ENCODE measurements around the gene ARGLU1.

ARGLU1 gene

DNA sequence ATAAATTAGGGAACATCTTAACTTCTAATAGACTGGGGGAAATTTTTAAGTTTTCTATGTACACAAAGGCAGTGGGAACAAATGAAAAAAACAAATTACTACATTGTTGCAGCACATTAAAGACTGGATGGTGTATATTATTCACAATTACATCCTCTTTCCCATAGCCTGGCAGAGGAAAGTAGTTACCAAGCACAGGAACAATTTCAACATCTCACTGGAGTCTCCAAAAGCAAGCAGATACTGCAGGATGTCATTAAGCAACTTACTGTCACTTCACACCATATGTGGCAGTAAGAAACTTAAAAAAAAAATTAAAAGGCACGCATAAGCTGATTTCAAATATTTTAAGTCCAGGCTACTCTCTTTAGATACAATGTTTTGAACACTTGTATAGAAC is 26.1 kb downstream of the ARGLU1 start:
- DNase-seq (ENCODE audit: low read depth in 2 of 2), result no peak

GRCh38 chr13:106540613-106541012 is 27.3 kb downstream of the ARGLU1 start:
- no peak for DNase-seq (ENCODE audit: low read depth in 2 of 2)

- DNase-seq (ENCODE audit: low read depth in 2 of 2), result no peak
Measured at GRCh38 chr13:106537521-106537920, 30.4 kb downstream of the ARGLU1 start.

GRCh38 chr13:106536244-106537034 is 31.5 kb downstream of the ARGLU1 start:
- DNase-seq (ENCODE audit: low read depth in 2 of 2), result peak; percentile 68 to 92

GRCh38 chr13:106535552-106536243 is 32.2 kb downstream of the ARGLU1 start, which contains the start of gene EFNB2:
Gene EFNB2, minus strand, starts transcription at chr13:106535662. Its CDS starts 698 bp downstream, at chr13:106534964.
- DNase-seq (ENCODE audit: low read depth in 2 of 2), result peak; percentile 67 to 70

- no peak for DNase-seq (ENCODE audit: low read depth in 2 of 2)
Measured at GRCh38 chr13:106534639-106535551, 33.0 kb downstream of the ARGLU1 start.

DNA sequence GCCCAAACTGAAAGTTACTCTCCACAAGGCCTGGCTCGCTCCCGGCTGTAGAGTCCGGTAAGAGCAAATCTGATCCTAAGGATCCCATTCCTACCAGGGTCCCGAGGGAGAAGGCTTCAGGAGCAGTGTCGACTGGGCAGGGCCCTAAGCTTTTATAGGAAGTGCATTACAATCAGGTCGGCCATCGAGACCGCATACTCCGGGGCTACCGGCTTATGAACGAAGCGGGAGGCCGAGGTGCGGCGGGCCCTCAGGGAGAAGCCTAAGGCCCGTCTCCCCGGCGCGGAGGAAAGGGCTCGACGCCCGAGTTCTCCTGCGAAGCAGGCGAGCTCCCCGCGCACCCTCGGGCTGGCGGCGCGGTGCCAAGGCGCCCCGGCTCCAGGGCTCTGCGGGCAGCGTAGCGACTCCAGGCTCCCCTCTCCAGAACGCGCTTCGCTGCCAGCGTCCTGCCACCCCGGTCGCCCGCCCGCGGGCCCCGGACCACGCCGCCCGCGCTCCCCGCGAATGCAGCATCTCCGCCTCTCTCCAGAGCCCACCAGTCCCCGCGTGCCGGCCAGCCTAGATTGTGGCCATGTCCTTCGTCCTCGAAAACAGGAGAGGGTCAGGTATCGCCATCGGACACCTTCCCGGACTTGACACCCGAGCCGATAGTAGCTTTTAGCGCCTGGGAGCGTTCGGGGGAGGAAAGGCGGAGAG is 33.8 kb downstream of the ARGLU1 start:
- no peak for DNase-seq (ENCODE audit: low read depth in 2 of 2)

GRCh38 chr13:106533101-106533942 is 34.6 kb downstream of the ARGLU1 start:
- no peak for DNase-seq (ENCODE audit: low read depth in 2 of 2)

DNA sequence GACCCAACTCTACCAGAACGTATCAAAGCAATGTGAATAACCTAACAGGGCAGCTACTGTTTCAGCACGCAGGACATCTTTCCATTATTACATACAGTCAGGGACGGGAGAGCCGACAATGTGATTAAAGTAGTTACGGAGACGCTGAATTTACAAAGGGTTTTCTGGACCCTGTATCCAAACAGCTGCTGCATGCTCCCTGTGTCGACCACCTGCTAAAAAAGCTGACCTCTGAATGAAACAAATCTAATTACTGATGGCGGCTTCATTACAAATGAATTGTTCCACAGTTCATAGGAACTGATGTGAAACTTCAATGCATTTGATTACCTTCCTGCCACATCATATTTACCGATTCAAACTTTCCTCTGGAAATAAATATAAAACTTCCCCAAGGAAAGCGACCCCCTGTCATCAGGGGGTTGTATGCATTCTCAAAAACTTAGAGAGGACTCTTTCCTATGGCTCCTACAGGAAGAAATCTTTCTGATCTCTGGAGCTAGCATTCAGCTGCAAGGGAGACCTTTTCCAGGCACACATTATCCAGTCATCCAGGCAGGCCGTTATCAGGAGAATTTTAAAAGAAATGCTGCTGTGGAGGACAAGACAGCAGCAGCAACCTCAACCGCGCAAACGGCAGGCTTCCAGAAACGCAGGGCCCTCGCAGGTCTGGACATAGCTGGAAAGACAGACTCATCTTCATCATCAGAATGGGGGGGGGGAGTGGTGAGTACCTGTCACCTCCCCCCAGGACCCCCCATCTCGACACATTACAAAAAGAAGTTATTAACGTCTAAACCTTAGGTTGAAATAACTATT is 35.6 kb downstream of the ARGLU1 start:
- no peak for DNase-seq (ENCODE audit: low read depth in 2 of 2)

DNA sequence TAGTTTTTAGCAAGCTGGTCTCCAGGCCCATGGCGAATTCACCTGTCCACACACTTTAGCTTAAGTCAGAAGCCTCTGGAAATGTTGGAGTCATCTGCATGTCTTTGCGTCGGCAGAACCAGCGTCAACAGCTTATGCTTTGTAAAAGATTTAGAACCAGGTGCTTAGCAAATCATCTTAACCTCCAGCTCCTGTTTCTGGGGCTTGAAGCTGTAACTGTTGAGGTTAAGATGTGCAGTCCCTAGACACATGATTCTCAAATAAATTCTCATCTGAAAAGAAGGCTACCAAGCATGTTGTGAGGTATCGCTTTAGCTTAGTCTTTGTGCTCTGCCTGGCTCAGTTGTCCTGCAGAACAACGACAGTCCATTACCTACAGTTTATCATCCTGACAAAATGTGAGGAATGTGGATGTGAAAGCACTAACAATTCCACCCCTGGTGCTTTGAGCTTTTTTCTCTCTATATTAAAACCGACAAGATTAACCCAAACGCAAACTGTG is 36.9 kb downstream of the ARGLU1 start:
- DNase-seq (ENCODE audit: low read depth in 2 of 2), result no peak

- DNase-seq (ENCODE audit: low read depth in 2 of 2), result no peak
Measured at GRCh38 chr13:106530171-106530851, 37.6 kb downstream of the ARGLU1 start.

- no peak for DNase-seq (ENCODE audit: low read depth in 2 of 2)
Measured at GRCh38 chr13:106529415-106530170, 38.3 kb downstream of the ARGLU1 start.

GRCh38 chr13:106528718-106529414 is 39.1 kb downstream of the ARGLU1 start:
- DNase-seq (ENCODE audit: low read depth in 2 of 2), result no peak

DNA sequence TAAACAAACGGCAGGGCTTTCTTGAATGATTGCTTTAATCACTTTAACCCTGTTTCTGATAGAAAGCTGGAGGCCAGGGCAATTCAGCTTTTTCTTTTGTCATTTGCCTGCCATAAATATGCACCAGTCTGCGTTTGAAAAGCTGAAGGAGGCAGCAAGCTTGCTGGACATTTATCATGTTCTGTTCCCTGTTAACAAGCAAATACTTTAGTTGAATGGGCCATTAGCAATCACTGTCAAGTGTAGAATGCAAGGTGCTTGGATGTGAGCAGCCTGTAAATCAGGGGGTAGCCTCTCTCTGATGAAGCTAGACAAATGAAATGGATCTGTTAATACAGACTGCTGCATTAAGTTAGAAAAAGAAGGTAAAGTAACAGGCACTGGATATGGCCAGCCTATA is 40.1 kb downstream of the ARGLU1 start:
- DNase-seq (ENCODE audit: low read depth in 2 of 2), result no peak

- no peak for DNase-seq (ENCODE audit: low read depth in 2 of 2)
Measured at GRCh38 chr13:106527445-106527801, 40.5 kb downstream of the ARGLU1 start.

DNA sequence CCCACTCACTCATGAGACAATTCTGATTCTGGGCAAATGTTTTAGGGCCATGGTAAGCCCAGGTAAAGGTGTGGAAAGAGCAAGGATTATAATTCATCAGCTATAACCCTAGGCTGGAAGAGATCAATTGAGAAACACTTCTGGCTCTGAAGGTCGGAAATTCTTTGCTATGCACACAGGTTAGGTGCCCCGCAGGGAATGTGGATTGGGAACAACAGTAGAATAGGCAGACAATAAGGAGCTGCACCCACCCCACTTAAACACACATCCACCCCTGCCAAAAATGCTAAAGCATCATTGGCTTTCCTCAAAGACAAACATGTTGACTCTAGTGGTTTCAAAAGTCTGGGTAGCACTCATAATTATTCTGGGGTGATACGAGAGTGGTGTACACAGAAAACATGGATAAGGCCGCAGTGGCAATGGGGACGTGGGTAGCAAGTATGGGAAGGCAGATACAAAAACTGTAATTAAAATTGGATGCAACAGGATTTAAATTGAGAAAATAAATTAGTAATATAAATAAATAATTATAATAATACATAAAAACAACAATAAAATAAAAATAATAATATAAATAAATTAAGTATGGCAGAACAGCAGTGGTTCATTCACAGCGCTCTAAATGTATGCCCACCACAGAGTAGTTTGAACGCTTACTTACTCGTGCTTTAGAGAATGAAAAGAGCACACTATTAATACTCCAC is 41.0 kb downstream of the ARGLU1 start:
- no peak for DNase-seq (ENCODE audit: low read depth in 2 of 2)

GRCh38 chr13:106525865-106526264 is 42.1 kb downstream of the ARGLU1 start:
- DNase-seq (ENCODE audit: low read depth in 2 of 2), result no peak
